ENCODE results near the gene TRABD2B. TPM values are rescaled to one million over a fixed set of nuclear protein-coding genes. Genes with fewer than 3 reads are reported as not detected.

TRABD2B gene
- total and polyA plus RNA-seq, 2 donors (not counting 3 experiments of a cell fraction or from before 2014, with no cell fraction given) = not detected

DNA sequence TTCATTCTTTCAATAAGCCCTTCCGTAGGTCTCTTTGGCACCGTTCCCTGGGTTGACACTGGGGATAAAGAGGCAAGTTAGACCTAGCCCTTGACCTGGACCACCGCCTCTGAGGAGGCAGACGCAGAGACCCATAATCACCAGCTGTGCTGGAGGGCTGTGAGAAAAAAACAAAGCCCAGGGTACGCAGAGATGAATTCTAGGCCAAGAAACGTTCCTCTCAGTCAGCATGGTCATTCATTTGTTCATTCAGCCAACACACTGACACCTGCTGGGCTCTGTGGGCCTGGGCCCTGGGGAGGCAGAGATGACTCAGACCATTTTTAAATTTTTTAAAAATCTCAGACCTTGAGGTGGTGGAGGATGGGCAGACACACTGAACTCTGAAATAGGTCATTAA is 26.3 kb upstream of the TRABD2B start:
- Histone ChIP-seq H3K9me3 (replicated peaks; ENCODE audit: control insufficient read depth, insufficient read depth, low read length) (no peaks in the 10 kb centered on the region), H3K79me2 (ENCODE audit: control insufficient read depth, insufficient read depth, low read length) (no peaks in the 10 kb centered on the region), H3K27me3 (ENCODE audit: control insufficient read depth in 2 of 2, insufficient read depth in 2 of 2, low read length in 2 of 2) (no peaks in the 10 kb centered on the region), H3K4me3 (replicated peaks in 1 of 3; ENCODE audit: insufficient read depth in 1 of 3, low read depth in 1 of 3, low read length in 3 of 3) (no peak overlapping the region), H3K4me1 (ENCODE audit: control insufficient read depth, extremely low read depth, insufficient read depth, low read length) (no peaks in the 10 kb centered on the region), H2AFZ (ENCODE audit: low read depth, low read length) (no peak overlapping the region), H3K4me2 (ENCODE audit: insufficient read depth, low read length) (no peak overlapping the region), H3K9me1 (replicated peaks; ENCODE audit: control insufficient read depth, extremely low read depth, insufficient read depth, low read length) (no peaks in the 10 kb centered on the region), H4K20me1 (replicated peaks; ENCODE audit: control insufficient read depth, extremely low read depth, insufficient read depth, low read length) (no peaks in the 10 kb centered on the region), H3K9ac (replicated peaks; ENCODE audit: extremely low read depth, insufficient read depth, low read length) (no peak overlapping the region), H3K36me3 (ENCODE audit: control insufficient read depth in 2 of 2, extremely low read depth in 1 of 2, insufficient read depth in 2 of 2, low read length in 2 of 2) (no peaks in the 10 kb centered on the region), H3K27ac (ENCODE audit: insufficient read depth, low read depth, low read length) (no peak overlapping the region)
- no peak for FAIRE-seq
- ChIA-PET POLR2A (no interaction called here), CTCF (no interaction called here)
- intact Hi-C loops (cut with micrococcal nuclease) = no loop called here
- no TSS peak for BruUV-seq (replicated peaks)
- no peak for DNase-seq (ENCODE audit: low read depth, low spot score)
- dilution Hi-C loops (cut with MboI; ENCODE audit: extremely low pct_ligation_motif_present, low sequenced_read_pairs) = no loop called here
- TF ChIP-seq MAX (IDR thresholded peaks at IDR 0.05; ENCODE audit: insufficient read depth, insufficient read length) (no peak), JUN (IDR thresholded peaks at IDR 0.05; ENCODE audit: borderline replicate concordance, insufficient read depth, insufficient read length, low read depth) (no peak), POLR2A (IDR thresholded peaks at IDR 0.05; ENCODE audit: low read depth, low read length) (no peak), FOS (IDR thresholded peaks at IDR 0.05; ENCODE audit: borderline replicate concordance, insufficient read depth, low read length) (no peak), EZH2 (IDR thresholded peaks at IDR 0.05; ENCODE audit: borderline replicate concordance, low read depth, low read length, severe bottlenecking) (no peak), GATA2 (IDR thresholded peaks at IDR 0.05; ENCODE audit: insufficient read depth, insufficient read length, low read depth, low read length) (no peak), POLR2AphosphoS5 (IDR thresholded peaks at IDR 0.05; ENCODE audit: insufficient read depth, low read depth, low read length) (no peak), MYC (IDR thresholded peaks at IDR 0.05; ENCODE audit: low read depth, low read length) (no peak)
- TF ChIP-seq, protein P1, sequence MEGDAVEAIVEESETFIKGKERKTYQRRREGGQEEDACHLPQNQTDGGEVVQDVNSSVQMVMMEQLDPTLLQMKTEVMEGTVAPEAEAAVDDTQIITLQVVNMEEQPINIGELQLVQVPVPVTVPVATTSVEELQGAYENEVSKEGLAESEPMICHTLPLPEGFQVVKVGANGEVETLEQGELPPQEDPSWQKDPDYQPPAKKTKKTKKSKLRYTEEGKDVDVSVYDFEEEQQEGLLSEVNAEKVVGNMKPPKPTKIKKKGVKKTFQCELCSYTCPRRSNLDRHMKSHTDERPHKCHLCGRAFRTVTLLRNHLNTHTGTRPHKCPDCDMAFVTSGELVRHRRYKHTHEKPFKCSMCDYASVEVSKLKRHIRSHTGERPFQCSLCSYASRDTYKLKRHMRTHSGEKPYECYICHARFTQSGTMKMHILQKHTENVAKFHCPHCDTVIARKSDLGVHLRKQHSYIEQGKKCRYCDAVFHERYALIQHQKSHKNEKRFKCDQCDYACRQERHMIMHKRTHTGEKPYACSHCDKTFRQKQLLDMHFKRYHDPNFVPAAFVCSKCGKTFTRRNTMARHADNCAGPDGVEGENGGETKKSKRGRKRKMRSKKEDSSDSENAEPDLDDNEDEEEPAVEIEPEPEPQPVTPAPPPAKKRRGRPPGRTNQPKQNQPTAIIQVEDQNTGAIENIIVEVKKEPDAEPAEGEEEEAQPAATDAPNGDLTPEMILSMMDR (IDR thresholded peaks at IDR 0.05; ENCODE audit: extremely low read depth in 1 of 2, insufficient read depth in 1 of 2, low read depth in 1 of 2, low read length in 2 of 2) = no peak
